HepG2 (cell line): ENCODE measurements around the gene NSFL1C. TPM values are rescaled to one million over a fixed set of nuclear protein-coding genes. Genes with fewer than 3 reads are reported as not detected.

Experiments used
- ATAC-seq: fragments of 200-7000 bp; cut with Tn5 transposase; 3 replicates; pipeline ENCODE4 v1.9.1; 2020; ENCODE audit warnings: mild to moderate bottlenecking, moderate library complexity
- BruUV-seq: library from RNA; stranded (reverse); fragments of 400-500 nt; replicated peaks from 2 replicates; lab custom pipeline; 2021; lab: Mats Ljungman, UMichigan
- CTCF ChIA-PET: fragments of 300-600 bp; formaldehyde crosslinking; extraction: SDS; loops from one replicate; lab custom pipeline; 2021; ENCODE audit warnings: low total read pairs, inconsistent platforms, low intra/inter-chr PET ratio; lab: Yijun Ruan, JAX
- POLR2A ChIA-PET: fragments of 350-600 bp; sonication (Branson Sonifier 250); formaldehyde crosslinking; loops from one replicate; lab custom pipeline; 2020; ENCODE audit warnings: antibody characterized with exemption, inconsistent platforms; lab: Yijun Ruan, JAX
- DNase-seq: peaks from one replicate; pipeline ENCODE4 v3.0.0-alpha.2; 2015; ENCODE audit warnings: low spot score
- FAIRE-seq: peaks from 3 replicates; lab custom pipeline; 2011; peaks lifted over from hg19 to GRCh38; lab: Jason Lieb, UNC
- H2AFZ ChIP-seq: one replicate; pipeline ENCODE4 v1.6.1; 2011; ENCODE audit warnings: low read length, inconsistent platforms
- H3K27ac ChIP-seq: fragments of 300-600 bp; 3 replicates; pipeline ENCODE4 v1.8.0; 2011; ENCODE audit warnings: mixed run types, mild to moderate bottlenecking, mixed read lengths, low read length, inconsistent platforms; ENCODE audit not compliant: insufficient read depth; ENCODE audit errors: extremely low read length
- H3K27me3 ChIP-seq, 2 experiments: fragments of 200-600 bp in 1 of 2; 2 replicates in 1 of 2; 3 replicates in 1 of 2; pipeline versions ENCODE4 v1.6.0 to v1.8.0; 2011; ENCODE audit warnings: low read length in 2 of 2, mild to moderate bottlenecking in 2 of 2, moderate library complexity in 2 of 2, inconsistent platforms in 1 of 2; ENCODE audit not compliant: insufficient read depth in 2 of 2, control insufficient read depth in 1 of 2
- H3K36me3 ChIP-seq, 2 experiments: fragments of 200-600 bp in 1 of 2; replicated peaks in 1 of 2; 2 replicates in 1 of 2; 3 replicates in 1 of 2; pipeline versions ENCODE4 v1.5.1 to v1.8.0; 2011; ENCODE audit warnings: low read length in 2 of 2, inconsistent platforms in 1 of 2; ENCODE audit not compliant: insufficient read depth in 2 of 2, control insufficient read depth in 1 of 2
- H3K4me1 ChIP-seq: 2 replicates; pipeline ENCODE4 v1.5.1; 2012; ENCODE audit warnings: low read length, inconsistent platforms; ENCODE audit not compliant: insufficient read depth
- H3K4me2 ChIP-seq: 2 replicates; pipeline ENCODE4 v1.6.0; 2011; ENCODE audit warnings: low read depth, low read length, inconsistent platforms
- H3K4me3 ChIP-seq, 3 experiments: fragments of 200-600 bp in 1 of 3; sonication (generic), shearing (Covaris generic) in 1 of 3; replicated peaks in 1 of 3; 2 replicates each; pipeline ENCODE4 v1.5.1; 2011 to 2016; ENCODE audit warnings: low read length in 3 of 3, inconsistent platforms in 2 of 3, low read depth in 2 of 3, mild to moderate bottlenecking in 2 of 3, control low read depth in 1 of 3, mixed read lengths in 1 of 3; ENCODE audit not compliant: insufficient read depth in 1 of 3
- H3K79me2 ChIP-seq: one replicate; pipeline ENCODE4 v1.6.1; 2011; ENCODE audit warnings: low read length, inconsistent platforms; ENCODE audit not compliant: insufficient read depth
- H3K9ac ChIP-seq: 2 replicates; pipeline ENCODE4 v1.6.0; 2011; ENCODE audit warnings: mild to moderate bottlenecking, low read depth, low read length, inconsistent platforms; ENCODE audit not compliant: insufficient read depth
- H3K9me3 ChIP-seq: 2 replicates; pipeline ENCODE4 v1.5.1; 2012; ENCODE audit warnings: mild to moderate bottlenecking, low read length
- H4K20me1 ChIP-seq: 2 replicates; pipeline ENCODE4 v1.6.0; 2011; ENCODE audit warnings: inconsistent platforms, mild to moderate bottlenecking, low read length, moderate library complexity; ENCODE audit not compliant: insufficient read depth
- ATRX ChIP-seq: sonication (generic); formaldehyde crosslinking; IDR thresholded peaks from 2 replicates; pipeline ENCODE4 v1.4.0; 2020; ENCODE audit warnings: missing genetic modification reagents, borderline replicate concordance
- CEBPB ChIP-seq: IDR thresholded peaks from 2 replicates; pipeline ENCODE4 v1.6.1; 2011; ENCODE audit warnings: low read depth, low read length, improper control_type of control experiment, borderline replicate concordance
- HMGXB3 ChIP-seq: sonication (generic); formaldehyde crosslinking; IDR thresholded peaks from 2 replicates; pipeline ENCODE4 v1.4.0; 2020; ENCODE audit warnings: missing genetic modification reagents, borderline replicate concordance
- KLF6 ChIP-seq: IDR thresholded peaks from 2 replicates; pipeline ENCODE4 v1.8.0; 2016; ENCODE audit warnings: missing biosample characterization, missing genetic modification reagents
- MATR3 ChIP-seq: sonication (generic); formaldehyde crosslinking; IDR thresholded peaks from 2 replicates; pipeline ENCODE4 v1.4.0; 2020; ENCODE audit warnings: missing genetic modification reagents
- SNAPC5 ChIP-seq: sonication (generic); formaldehyde crosslinking; IDR thresholded peaks from 2 replicates; pipeline ENCODE4 v1.8.1; 2023; ENCODE audit warnings: mild to moderate bottlenecking, missing genetic modification reagents, borderline replicate concordance
- SP4 ChIP-seq: sonication (generic); formaldehyde crosslinking; IDR thresholded peaks from 2 replicates; pipeline ENCODE4 v1.8.1; 2023; ENCODE audit warnings: mild to moderate bottlenecking, missing genetic modification reagents
- ZBTB25 ChIP-seq: IDR thresholded peaks from 2 replicates; pipeline ENCODE4 v1.6.1; 2018; ENCODE audit warnings: missing genetic modification reagents
- ZNF12 ChIP-seq: sonication (generic); formaldehyde crosslinking; IDR thresholded peaks from 2 replicates; pipeline ENCODE4 v1.5.0; 2020; ENCODE audit warnings: missing genetic modification reagents
- ZNF547 ChIP-seq: sonication (generic); formaldehyde crosslinking; IDR thresholded peaks from 2 replicates; pipeline ENCODE4 v1.5.1; 2020; ENCODE audit warnings: mild to moderate bottlenecking, missing genetic modification reagents
- ZNF629 ChIP-seq: sonication (generic); formaldehyde crosslinking; conservative IDR thresholded peaks from 2 replicates; pipeline ENCODE4 v1.5.0; 2020; ENCODE audit warnings: missing genetic modification reagents
- WGBS: methylation state at CpG from one replicate; pipeline ENCODE4 v1.1.6; 2017; ENCODE audit warnings: low lambda C conversion rate; 5-methylcytosine and 5-hydroxymethylcytosine counted together
- in situ Hi-C: cut with HindIII; loops from 2 replicates; pipeline ENCODE4 v1.10.0; 2017; ENCODE audit warnings: low pct_unique_long_range_greater_than_20kb; ENCODE audit not compliant: extremely low pct_ligation_motif_present
- intact Hi-C: fragments of 100-400 bp; cut with micrococcal nuclease; formaldehyde crosslinking; loops from one replicate; pipeline ENCODE4 v1.10.0; 2022; ENCODE audit not compliant: unreplicated experiment
- polyA plus RNA-seq, 8 experiments: library from polyadenylated mRNA; depleted of rRNA in 3 of 8; stranded (reverse) in 7 of 8; unstranded in 1 of 8; fragments of >200 nt; fragmentation: Illumina TruSeq in 4 of 8; extraction: Trizol in 4 of 8; gene quantifications; 2 replicates each; pipeline versions ENCODE4 v1.2.1 to v1.2.3, GENCODE V29; 2011 to 2016; ENCODE audit warnings: low read depth in 4 of 8, missing spikeins in 1 of 8, mixed read lengths in 1 of 8; ENCODE audit not compliant: insufficient read depth in 1 of 8
- total RNA-seq, 5 experiments: library from RNA; depleted of rRNA; stranded (reverse); fragments of >200 nt; fragmentation: Illumina TruSeq; extraction: Trizol; gene quantifications; 2 replicates each; pipeline ENCODE4 v1.2.3, GENCODE V29; 2016; ENCODE audit warnings: low read depth in 1 of 5

NSFL1C gene
- total and polyA plus RNA-seq, 2 of the 13 experiments (the other 11 are each of a cell fraction or from before 2014, with no cell fraction given), result 22.9 to 62.7 TPM

GRCh38 chr20:1491281-1491840, 24.7 kb upstream of the NSFL1C start, which contains the start of gene SIRPB2:
TSS of gene SIRPB2 (minus strand) at chr20:1491420. CDS start at chr20:1491359, 61 bp downstream.
- no peak for TF ChIP-seq ZNF547 (CRISPR knock-in tag)
- TF ChIP-seq SP4 (CRISPR knock-in tag), result 0 out of 2 replicates have a peak, but pooled peaks have one; percentile 21
- TF ChIP-seq KLF6 (CRISPR knock-in tag), result no peak
- Histone ChIP-seq H4K20me1 (no peaks in the 10 kb centered on the region), H3K27me3 (peaks cover 2 to 26% of the 10 kb centered on the region in 2 experiments; a peak in 4 of 5 replicates), H3K79me2 (no peaks in the 10 kb centered on the region), H3K27ac (no peak within 1 kb of the TSS), H3K36me3 (no peaks in the 10 kb centered on the region), H3K9me3 (no peaks in the 10 kb centered on the region), H3K4me1 (no peaks in the 10 kb centered on the region), H3K4me3 (no peak within 1 kb of the TSS), H3K9ac (no peak within 1 kb of the TSS), H3K4me2 (no peak within 1 kb of the TSS), H2AFZ (no peak within 1 kb of the TSS)
- CTCF ChIA-PET, result no interaction called here
- in situ Hi-C loops (no loop called here), intact Hi-C loops (no loop called here)
- WGBS, result 7% methylated on average over 11 of the region's 11 CpGs
- DNase-seq (no peak), FAIRE-seq (no peak), ATAC-seq (no peak)
- BruUV-seq, result no TSS peak
- POLR2A ChIA-PET, result no interaction called here

GRCh38 chr20:1490643-1491195, 24.1 kb upstream of the NSFL1C start:
- Histone ChIP-seq H3K9me3 (no peaks in the 10 kb centered on the region), H3K4me3 (no peak overlapping the region), H3K79me2 (no peaks in the 10 kb centered on the region), H4K20me1 (no peaks in the 10 kb centered on the region), H2AFZ (no peak overlapping the region)
- no TSS peak for BruUV-seq
- intact Hi-C loops (no loop called here), in situ Hi-C loops (no loop called here)
- POLR2A ChIA-PET, result no interaction called here
- ATAC-seq (peak; percentile 29; the same call in 1 of the 3 replicates), FAIRE-seq (no peak)
- 24% methylated on average over 9 of the region's 9 CpGs for WGBS
- TF ChIP-seq ZNF12, result no peak
- no peak for TF ChIP-seq HMGXB3 (CRISPR knock-in tag)
- no peak for TF ChIP-seq MATR3 (CRISPR knock-in tag)
- peak; percentile 39; the same call in 1 of the 2 replicates for TF ChIP-seq ZNF629 (CRISPR knock-in tag)
- no peak for TF ChIP-seq ATRX (CRISPR knock-in tag)
- peak; percentile 51; the same call in 1 of the 2 replicates for TF ChIP-seq CEBPB
- no peak for TF ChIP-seq ZBTB25
- TF ChIP-seq SNAPC5 (CRISPR knock-in tag), result no peak
- TF ChIP-seq, all 625 proteins: peak for 2
- H3K27ac ChIP-seq, result no peak overlapping the region
- no peak overlapping the region for H3K4me2 ChIP-seq
- peaks cover 2 to 26% of the 10 kb centered on the region in 2 experiments; a peak in 4 of 5 replicates for H3K27me3 ChIP-seq
- CTCF ChIA-PET, result no interaction called here
- DNase-seq, result no peak
- H3K9ac ChIP-seq, result no peak overlapping the region
- H3K4me1 ChIP-seq, result no peaks in the 10 kb centered on the region
- no peaks in the 10 kb centered on the region for H3K36me3 ChIP-seq
